Activated CD8-positive, alpha-beta T cell treated with anti-CD3 and anti-CD28 coated beads, Interleukin-2, amount 10 ng/mL, durations not matched to agents 7 days and 5 days (primary cell): Measurements from ENCODE around the gene NFIC. TPM values are rescaled to one million over a fixed set of nuclear protein-coding genes. Genes with fewer than 3 reads are reported as not detected.
A peak's percentile ranks its signal among the peaks of the same experiment; 100 is the strongest.
"Not testable (repeated sequence)": the region's sequence is repeated elsewhere in the genome, so short reads cannot be mapped to it uniquely, and the experiment has no call there.

Source experiments
- ATAC-seq: fragments of 150-1000 bp; cut with Tn5 transposase; one replicate; pipeline ENCODE4 v1.10.0; 2021; ENCODE audit warnings: moderate library complexity
- CTCF ChIA-PET: fragments of 350-600 bp; sonication (Branson Sonifier 250); formaldehyde crosslinking; loops from one replicate; lab custom pipeline; 2021; ENCODE audit warnings: antibody characterized with exemption; lab: Charles Lee
- POLR2A ChIA-PET: fragments of 350-600 bp; sonication (Branson Sonifier 250); formaldehyde crosslinking; loops from one replicate; lab custom pipeline; 2021; ENCODE audit warnings: antibody characterized with exemption; lab: Charles Lee
- DNase-seq: peaks from one replicate; pipeline ENCODE4 v3.0.0-alpha.2; 2020
- H3K27ac Mint-ChIP-seq: one replicate; pipeline ENCODE4 v1.8.0; 2021; ENCODE audit warnings: mild to moderate bottlenecking, mixed read lengths
- H3K27me3 Mint-ChIP-seq: one replicate; pipeline ENCODE4 v1.8.0; 2021; ENCODE audit warnings: low read depth, mixed read lengths
- H3K36me3 Mint-ChIP-seq: one replicate; pipeline ENCODE4 v1.8.0; 2021; ENCODE audit warnings: low read depth, mixed read lengths
- H3K4me1 Mint-ChIP-seq: one replicate; pipeline ENCODE4 v1.8.0; 2021; ENCODE audit warnings: low read depth, mixed read lengths
- H3K4me3 Mint-ChIP-seq: one replicate; pipeline ENCODE4 v1.8.0; 2021; ENCODE audit warnings: mild to moderate bottlenecking, mixed read lengths
- H3K9me3 Mint-ChIP-seq: one replicate; pipeline ENCODE4 v1.8.0; 2022; ENCODE audit warnings: mixed read lengths; ENCODE audit not compliant: insufficient read depth
- total RNA-seq, 2 experiments: library from RNA; stranded (reverse); gene quantifications; one replicate each; pipeline ENCODE4 v1.2.3, GENCODE V29; 2021

NFIC gene
- total RNA-seq, 2 experiments from 2014 or later, result 13.4 to 14.0 TPM

GRCh38 chr19:3383121-3383722, 16.8 kb downstream of the NFIC start:
- Mint-ChIP-seq H3K36me3 (no peaks in the 10 kb centered on the region), H3K27ac (no peak overlapping the region), H3K27me3 (no peaks in the 10 kb centered on the region), H3K9me3 (no peaks in the 10 kb centered on the region), H3K4me3 (no peak overlapping the region), H3K4me1 (no peaks in the 10 kb centered on the region)
- ChIA-PET CTCF (interaction anchor here (0.8 kb wide), 1 partner anchor 46 kb away, joined by 3 read pairs; no protein-coding TSS in a partner anchor), POLR2A (no interaction called here)
- ATAC-seq, result no peak
- DNase-seq, result no peak

GRCh38 chr19:3386447-3387234, 20.3 kb downstream of the NFIC start:
- DNase-seq (no peak), ATAC-seq (no peak)
- CTCF ChIA-PET, result interaction anchor here (0.8 to 1.3 kb wide), 2 partner anchors 43 to 48 kb away, joined by 3 to 4 read pairs; no protein-coding TSS in a partner anchor
- H3K36me3 Mint-ChIP-seq, result no peaks in the 10 kb centered on the region
- no peaks in the 10 kb centered on the region for H3K27me3 Mint-ChIP-seq
- H3K27ac Mint-ChIP-seq, result no peak overlapping the region
- peaks cover 9% of the 10 kb centered on the region for H3K4me1 Mint-ChIP-seq
- H3K9me3 Mint-ChIP-seq, result no peaks in the 10 kb centered on the region
- POLR2A ChIA-PET, result no interaction called here
- H3K4me3 Mint-ChIP-seq, result no peak overlapping the region

DNA sequence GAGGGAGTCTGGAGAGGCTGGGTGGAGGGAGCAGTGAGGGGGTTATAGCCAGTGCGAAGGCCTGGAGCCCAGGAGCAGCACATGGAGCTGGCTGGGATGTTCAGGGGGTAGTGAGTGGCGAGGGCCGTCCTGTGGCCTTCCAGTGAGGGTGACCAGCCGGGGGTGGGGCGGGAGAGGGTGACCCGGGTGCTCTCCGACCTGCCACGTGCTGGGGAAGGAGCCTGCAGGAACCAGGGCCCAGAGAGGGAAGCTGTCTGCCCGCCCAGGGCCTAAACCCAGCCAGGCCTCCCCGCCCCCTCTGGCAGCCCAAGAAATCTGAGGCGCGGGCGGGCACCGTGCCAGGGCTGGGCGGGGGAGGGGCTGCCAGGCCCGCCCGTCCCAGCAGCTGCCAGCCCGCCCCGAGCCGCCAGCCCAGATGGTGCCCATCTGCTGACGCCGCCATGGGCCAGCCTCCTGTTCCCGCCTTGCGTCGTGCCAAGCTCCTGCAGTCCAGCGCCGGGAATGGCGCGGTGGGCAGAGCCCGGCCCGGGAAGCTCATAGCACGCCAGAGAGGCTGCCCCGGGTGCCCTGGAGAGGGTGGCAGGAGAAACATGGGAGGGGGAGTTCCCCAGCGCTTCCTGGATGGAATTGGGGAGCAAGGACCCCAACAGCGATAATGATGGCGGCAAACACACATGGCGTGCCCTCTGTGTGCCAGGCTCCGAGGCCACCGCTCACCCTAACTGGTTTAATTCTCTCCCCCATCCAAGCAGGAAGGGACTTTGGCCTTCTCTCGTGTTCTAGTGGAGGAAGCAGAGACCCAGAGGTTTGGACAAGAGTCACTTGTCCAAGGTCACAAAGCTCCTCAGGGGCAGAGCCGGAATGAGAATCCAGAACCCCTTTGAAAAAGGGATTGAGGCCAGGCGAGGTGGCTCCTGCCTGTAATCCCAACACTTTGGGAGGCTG, 21.5 kb downstream of the NFIC start:
- DNase-seq (no peak), ATAC-seq (no peak)
- H3K27ac Mint-ChIP-seq, result no peak overlapping the region
- no peaks in the 10 kb centered on the region for H3K9me3 Mint-ChIP-seq
- H3K27me3 Mint-ChIP-seq, result no peaks in the 10 kb centered on the region
- ChIA-PET POLR2A (no interaction called here), CTCF (interaction anchor here (0.8 kb wide), 1 partner anchor 83 kb away, joined by 3 read pairs; no protein-coding TSS in a partner anchor)
- no peak overlapping the region for H3K4me3 Mint-ChIP-seq
- peaks cover 9% of the 10 kb centered on the region for H3K4me1 Mint-ChIP-seq
- no peaks in the 10 kb centered on the region for H3K36me3 Mint-ChIP-seq

- ATAC-seq (no peak), DNase-seq (no peak)
- peaks cover 9% of the 10 kb centered on the region for H3K4me1 Mint-ChIP-seq
- no peaks in the 10 kb centered on the region for H3K9me3 Mint-ChIP-seq
- H3K27ac Mint-ChIP-seq, result no peak overlapping the region
- H3K36me3 Mint-ChIP-seq, result no peaks in the 10 kb centered on the region
- POLR2A ChIA-PET, result no interaction called here
- no peak overlapping the region for H3K4me3 Mint-ChIP-seq
- CTCF ChIA-PET, result no interaction called here
- H3K27me3 Mint-ChIP-seq, result no peaks in the 10 kb centered on the region
Observed at GRCh38 chr19:3389446-3389778, 23.0 kb downstream of the NFIC start.

GRCh38 chr19:3389876-3390371, 23.5 kb downstream of the NFIC start:
- H3K27ac Mint-ChIP-seq, result no peak overlapping the region
- no peak for DNase-seq
- ChIA-PET CTCF (no interaction called here), POLR2A (no interaction called here)
- no peaks in the 10 kb centered on the region for H3K27me3 Mint-ChIP-seq
- H3K4me3 Mint-ChIP-seq, result no peak overlapping the region
- no peak for ATAC-seq
- H3K4me1 Mint-ChIP-seq, result peaks cover 9% of the 10 kb centered on the region
- no peaks in the 10 kb centered on the region for H3K9me3 Mint-ChIP-seq
- H3K36me3 Mint-ChIP-seq, result no peaks in the 10 kb centered on the region

DNA sequence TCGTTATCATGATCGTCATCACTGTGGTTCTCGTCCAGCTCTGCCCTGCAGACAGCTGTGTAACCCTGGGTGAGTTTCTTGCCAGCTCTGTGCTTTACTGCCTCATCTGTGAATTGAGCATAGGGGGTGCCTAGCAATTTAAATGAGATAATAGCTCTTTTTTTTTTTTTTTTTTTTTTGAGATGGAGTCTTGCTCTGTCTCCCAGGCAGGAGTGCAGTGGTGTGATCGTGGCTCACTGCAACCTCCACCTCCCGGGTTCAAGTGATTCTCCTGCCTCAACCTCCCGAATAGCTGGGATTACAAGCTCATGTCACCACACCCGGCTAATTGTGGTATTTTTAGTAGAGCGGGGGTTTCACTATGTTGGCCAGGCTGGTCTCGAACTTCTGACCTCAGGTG, 25.5 kb downstream of the NFIC start:
- H3K9me3 Mint-ChIP-seq, DNase-seq, H3K27ac Mint-ChIP-seq, H3K4me3 Mint-ChIP-seq, H3K36me3 Mint-ChIP-seq, H3K4me1 Mint-ChIP-seq, H3K27me3 Mint-ChIP-seq, ATAC-seq, POLR2A ChIA-PET: not testable (repeated sequence)
- CTCF ChIA-PET, result interaction anchor here (1.6 kb wide), 1 partner anchor 38 kb away, joined by 4 read pairs; no protein-coding TSS in a partner anchor

DNA sequence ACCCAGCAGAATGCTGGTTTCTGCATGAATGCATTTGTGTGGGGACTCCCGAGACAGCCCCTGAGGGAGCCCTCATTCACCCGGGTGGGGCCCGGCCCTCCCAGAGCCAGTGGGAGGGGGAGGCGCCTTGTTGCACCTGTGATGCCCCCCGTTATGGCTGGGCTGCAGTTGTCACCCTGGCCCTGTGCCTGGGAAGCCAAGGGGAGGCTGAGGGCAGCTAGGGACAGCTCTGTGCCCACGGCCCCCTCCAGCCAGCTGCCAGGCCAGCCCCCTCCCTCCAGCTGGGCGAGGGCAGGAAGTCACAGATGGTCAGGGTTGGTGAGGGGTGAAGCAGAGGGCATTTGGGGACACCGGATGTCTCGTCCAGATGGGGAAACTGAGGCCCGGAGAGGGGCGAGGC, 26.1 kb downstream of the NFIC start:
- no peak for ATAC-seq
- no peak for DNase-seq
- CTCF ChIA-PET, result no interaction called here
- POLR2A ChIA-PET, result no interaction called here
- Mint-ChIP-seq H3K27ac (no peak overlapping the region), H3K9me3 (no peaks in the 10 kb centered on the region), H3K27me3 (no peaks in the 10 kb centered on the region), H3K4me1 (peaks cover 9% of the 10 kb centered on the region), H3K36me3 (no peaks in the 10 kb centered on the region), H3K4me3 (no peak overlapping the region)

DNA sequence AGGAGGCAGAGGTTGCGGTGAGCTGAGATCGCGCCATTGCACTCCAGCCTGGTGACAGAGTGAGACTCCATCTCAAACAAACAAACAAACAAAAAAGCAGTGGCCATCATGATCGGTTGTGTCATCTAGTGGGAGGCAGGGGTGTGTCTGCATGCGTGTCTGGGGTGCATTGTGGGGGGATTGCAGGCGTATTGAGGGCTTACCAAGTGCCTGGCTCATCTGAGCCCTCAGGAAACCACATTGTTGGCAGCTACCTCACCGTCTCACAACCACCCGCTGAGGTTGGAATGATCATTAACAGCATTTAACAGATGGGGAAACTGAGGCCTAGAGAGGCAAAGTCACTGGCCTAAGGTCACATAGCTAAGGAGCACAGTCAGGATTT, 30.5 kb downstream of the NFIC start:
- no peak overlapping the region for H3K27ac Mint-ChIP-seq
- H3K27me3 Mint-ChIP-seq, result no peaks in the 10 kb centered on the region
- ATAC-seq (no peak), DNase-seq (no peak)
- CTCF ChIA-PET, result interaction anchor here (0.8 kb wide), 1 partner anchor 92 kb away, joined by 3 read pairs; no protein-coding TSS in a partner anchor
- POLR2A ChIA-PET, result no interaction called here
- no peak overlapping the region for H3K4me3 Mint-ChIP-seq
- no peaks in the 10 kb centered on the region for H3K9me3 Mint-ChIP-seq
- H3K36me3 Mint-ChIP-seq, result no peaks in the 10 kb centered on the region
- H3K4me1 Mint-ChIP-seq, result no peaks in the 10 kb centered on the region

- no peaks in the 10 kb centered on the region for H3K36me3 Mint-ChIP-seq
- H3K27me3 Mint-ChIP-seq, result no peaks in the 10 kb centered on the region
- no peak overlapping the region for H3K4me3 Mint-ChIP-seq
- DNase-seq (no peak), ATAC-seq (peak; percentile 11)
- ChIA-PET CTCF (no interaction called here), POLR2A (no interaction called here)
- no peaks in the 10 kb centered on the region for H3K9me3 Mint-ChIP-seq
- H3K27ac Mint-ChIP-seq, result no peak overlapping the region
- H3K4me1 Mint-ChIP-seq, result no peaks in the 10 kb centered on the region
Observed at GRCh38 chr19:3397266-3398022, 31.1 kb downstream of the NFIC start.

DNA sequence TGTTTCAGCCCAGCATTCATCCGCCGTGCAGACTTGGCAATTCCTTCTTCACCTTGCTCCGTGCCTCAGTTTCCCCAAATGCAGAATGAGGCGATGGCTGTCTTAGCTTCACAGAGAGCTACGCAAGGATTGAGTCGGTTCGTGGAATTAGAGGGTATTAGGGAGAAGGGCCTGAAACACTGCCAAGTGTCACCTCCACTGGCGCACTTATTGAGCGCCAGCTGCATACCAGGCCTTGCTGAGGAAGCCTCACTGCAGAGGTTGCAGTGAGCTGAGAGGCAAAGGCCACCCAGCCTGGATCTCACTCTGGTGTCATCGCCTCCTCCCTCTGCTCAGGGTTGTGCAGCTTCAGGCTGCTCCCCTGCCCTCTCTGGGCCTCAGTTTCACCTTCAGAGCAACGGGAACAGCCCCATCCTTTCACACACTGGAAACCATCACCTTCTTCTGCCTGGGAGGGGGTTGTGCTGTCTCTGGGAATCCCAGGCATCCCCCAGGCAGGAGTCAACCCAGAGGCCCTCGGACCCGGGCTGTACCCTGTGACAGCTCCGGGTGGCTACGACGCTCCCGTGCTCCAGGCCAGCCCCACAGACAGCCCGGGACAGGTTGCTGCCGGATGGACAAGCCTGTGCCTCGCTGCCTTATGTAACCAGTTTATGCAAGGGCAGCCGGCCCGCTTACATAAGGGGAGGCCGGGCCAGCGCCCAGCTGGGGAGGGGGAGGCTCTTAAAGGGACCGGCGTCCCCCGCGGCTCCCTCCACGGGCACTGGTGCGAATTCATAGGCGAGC, 31.9 kb downstream of the NFIC start:
- Mint-ChIP-seq H3K27ac (no peak overlapping the region), H3K36me3 (no peaks in the 10 kb centered on the region), H3K9me3 (no peaks in the 10 kb centered on the region), H3K27me3 (no peaks in the 10 kb centered on the region), H3K4me3 (no peak overlapping the region), H3K4me1 (no peaks in the 10 kb centered on the region)
- ChIA-PET CTCF (no interaction called here), POLR2A (no interaction called here)
- DNase-seq, result no peak
- ATAC-seq, result no peak

GRCh38 chr19:3398900-3399278, 32.5 kb downstream of the NFIC start:
- CTCF ChIA-PET, result no interaction called here
- Mint-ChIP-seq H3K4me3 (no peak overlapping the region), H3K27ac (no peak overlapping the region), H3K4me1 (no peaks in the 10 kb centered on the region), H3K36me3 (no peaks in the 10 kb centered on the region), H3K9me3 (no peaks in the 10 kb centered on the region), H3K27me3 (no peaks in the 10 kb centered on the region)
- DNase-seq (no peak), ATAC-seq (no peak)
- POLR2A ChIA-PET, result no interaction called here
